ENCODE results near the gene CBX5.
"Not testable (repeated sequence)": the region's sequence is repeated elsewhere in the genome, so short reads cannot be mapped to it uniquely, and the experiment has no call there.

Gene CBX5

DNA sequence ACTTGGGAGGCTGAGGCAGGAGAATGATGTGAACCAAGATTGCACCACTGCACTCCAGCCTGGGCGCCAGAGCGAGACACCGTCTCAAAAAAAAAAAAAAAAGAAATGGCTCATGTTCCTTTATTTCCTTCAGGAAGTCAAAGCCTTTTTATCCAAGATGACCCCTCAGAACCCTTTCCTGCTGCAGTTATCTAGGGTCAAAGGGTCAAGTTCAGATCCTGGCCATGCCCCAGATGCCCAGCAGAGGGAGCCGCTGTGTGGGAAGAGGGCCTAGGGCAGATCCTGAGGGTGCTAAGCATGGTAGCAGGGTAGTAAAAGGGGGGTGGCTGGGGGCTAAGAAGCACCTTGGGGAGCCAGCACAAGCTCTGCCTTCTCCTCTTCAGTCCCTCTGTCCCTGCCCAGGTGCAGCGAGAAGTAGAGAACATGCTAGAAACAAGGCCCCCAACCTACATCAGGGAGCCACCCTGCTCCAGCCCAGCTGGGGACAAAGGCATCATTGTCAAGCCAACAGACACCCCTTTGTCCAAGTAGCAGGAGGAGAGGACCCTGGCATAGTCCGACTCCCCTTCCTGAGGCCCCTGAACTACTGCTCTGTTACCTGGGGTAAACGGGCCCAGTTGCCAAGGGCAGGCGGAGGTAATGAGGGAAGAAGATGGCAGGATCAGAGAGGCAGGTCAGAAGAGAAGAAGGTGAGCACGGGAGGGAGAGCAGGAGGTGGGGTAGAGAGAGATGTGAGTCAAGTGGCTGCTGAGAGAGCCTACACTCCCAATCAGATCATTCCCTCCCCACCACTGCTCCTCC is 14.4 kb upstream of the CBX5 start:
- peak; percentile 24 for DNase-seq (ENCODE audit: low read depth)

- no peak for DNase-seq (ENCODE audit: low read depth)
These were observed 13.0 kb upstream of the CBX5 start for GRCh38 chr12:54292931-54293241.

DNA sequence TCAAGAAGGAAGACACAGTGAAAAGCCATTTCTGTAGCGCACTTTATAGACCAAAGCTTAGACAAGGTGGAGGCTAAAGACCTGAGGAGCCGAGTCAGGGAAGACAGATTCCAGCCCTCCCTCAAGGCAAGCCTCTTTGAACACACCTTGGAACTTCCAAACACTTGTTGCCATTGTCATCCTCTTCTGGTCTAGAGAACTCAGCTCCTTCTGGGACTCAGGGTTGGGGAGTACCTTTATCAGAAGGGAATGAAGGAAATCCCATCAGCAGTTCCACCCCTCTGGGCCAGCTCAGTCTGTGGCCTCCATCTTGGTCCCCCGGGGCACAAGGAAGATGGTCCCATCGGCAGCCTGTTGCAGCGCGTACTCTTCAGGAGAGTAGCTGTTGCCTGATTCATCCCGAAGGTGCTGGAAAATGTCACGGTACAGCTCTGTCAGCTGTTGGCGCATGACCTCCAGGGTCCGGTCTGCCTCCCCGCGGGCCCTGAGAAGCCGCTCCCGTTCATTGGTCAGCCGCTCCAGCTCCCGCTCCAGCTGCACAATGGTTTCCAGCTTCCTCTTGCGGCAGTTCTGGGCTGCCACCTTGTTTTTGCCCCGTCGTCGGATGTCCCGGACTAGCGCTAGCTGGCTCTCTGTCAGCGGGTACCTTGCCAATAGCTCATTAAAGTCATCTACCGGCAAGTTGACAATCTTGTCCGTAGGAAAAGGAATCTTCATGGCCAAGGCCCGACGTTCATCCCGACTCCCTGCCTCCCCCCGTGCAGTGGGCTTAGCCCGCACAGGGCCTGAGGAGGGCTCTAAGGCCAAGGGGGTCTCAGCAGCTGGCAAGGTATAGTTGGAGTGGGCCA is 12.4 kb upstream of the CBX5 start:
- no peak for DNase-seq (ENCODE audit: low read depth)

DNA sequence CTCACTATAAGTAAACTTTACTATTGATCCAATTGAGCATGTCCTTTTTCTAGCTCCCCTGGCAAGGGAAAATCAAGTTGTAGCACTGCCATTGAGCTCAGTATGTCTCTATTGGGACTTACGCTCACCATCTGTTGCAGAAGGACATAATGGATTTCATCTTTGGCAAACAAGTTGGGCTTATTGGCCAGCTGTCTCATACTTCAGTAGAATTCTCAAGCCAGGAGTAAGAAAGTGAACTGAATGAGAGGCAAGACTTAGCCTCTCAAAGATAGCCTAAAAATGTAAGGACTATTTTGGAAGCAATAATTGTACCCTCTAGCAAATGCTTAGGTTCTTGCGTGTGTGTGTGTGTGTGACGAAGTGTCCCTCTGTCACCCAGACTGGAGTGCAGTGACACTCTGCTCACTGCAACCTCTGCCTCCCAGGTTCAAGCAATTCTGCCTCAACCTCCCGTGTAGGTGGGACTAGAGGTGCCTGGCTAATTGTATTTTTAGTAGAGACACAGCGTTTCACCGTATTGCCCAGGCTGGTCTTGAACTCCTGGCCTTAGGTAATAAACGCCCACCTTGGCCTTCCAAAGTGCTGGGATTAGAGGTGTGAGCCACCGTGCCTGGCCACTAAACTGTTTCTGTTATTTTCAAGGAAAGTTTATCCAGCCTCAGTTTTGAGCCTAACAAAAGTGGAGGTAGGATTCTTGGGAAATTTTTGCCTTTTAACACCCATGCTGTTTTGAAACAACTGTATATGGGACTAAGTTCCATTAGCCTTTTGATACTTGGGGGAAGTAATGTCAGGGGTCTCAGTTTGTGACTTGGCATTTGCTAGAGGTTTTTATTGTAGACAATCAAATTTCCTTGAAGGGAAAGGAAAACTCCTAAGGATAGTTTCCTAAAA is 7.6 kb upstream of the CBX5 start:
- no peak for DNase-seq (ENCODE audit: low read depth)

DNA sequence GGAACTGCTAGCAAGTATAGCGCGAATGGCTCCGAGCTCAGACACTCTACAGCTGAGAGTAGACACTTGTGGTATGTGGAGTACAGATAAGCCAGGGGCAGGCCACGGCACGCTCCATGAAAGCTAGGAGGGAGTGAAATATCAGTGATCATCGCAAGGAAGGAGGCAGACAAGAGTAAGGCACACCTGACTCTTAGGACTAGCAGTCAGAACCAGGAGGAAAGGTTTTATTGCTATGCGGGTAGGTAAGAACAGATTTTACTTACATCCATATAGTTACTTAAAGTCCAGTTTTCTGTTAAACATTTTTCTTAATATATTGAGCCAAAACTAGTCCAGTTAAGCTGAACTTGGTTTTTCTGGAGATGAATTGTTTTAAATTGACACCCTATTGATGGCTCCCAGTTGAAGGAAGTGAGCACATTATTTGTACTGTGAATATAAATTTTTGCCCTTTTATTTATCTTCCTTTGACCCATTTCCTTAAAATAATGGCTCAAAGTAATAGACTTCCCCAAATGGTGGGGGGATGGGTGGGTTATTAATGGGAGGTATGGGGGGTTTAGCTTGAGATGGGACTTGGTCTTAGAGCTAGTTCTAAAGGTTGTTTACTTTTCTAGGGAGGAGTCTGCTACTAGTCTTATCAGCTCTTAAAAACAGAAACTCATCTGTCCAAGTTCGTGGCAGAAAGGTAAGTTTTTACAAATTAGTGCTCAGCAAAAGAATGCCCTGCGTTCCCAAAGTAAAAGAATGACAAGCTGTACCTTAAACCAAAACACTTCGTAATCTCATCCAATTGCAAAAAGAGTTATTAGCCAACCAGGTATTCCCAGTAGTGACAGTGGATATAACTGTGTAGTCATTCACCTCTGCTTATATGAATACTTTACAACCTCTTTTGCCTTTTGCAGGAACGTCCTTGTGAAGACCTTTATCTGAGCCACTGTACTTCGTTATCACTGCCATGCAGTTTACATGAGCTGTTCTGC is 6.4 kb upstream of the CBX5 start:
- DNase-seq (ENCODE audit: low read depth), result no peak

DNA sequence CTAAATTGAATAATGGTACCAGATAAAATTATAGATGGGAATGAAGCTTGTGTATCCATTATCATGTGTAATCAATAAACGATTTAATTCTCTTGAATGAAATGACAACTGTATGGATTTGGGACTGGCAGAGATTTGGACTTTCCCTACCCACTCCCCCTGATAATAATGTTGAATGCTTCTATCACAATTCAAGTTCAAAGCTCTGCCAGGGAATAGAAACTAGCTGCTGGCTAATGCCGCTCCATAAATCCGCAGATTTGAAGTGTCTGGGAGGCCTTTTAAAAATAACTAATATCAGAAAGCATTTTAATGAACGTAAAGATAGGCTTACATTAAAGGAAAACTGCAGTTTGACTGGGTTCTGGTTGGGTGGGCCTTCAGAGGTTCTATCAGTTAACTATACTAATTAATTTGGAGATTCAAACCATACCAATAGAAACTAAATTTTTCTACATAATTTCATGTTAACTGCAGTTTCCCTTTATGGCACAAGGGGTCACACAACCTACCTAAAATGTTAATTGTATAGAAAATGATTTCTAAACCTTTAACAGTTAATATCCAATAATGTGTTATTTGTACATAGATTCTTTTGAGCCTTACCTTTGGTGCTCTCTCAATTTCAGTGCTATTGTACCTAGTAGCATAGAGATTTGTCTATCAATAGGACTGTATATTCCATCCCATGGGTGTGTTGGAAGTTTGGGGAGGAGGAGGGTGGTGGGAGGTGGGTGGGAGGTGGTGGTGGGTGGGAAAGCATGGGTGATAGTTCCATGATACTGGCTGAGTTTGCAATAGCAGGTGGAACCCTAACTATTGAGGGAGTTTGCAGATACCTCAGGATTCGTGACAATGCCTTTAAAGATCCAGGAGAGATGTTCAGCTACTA is 5.5 kb upstream of the CBX5 start:
- DNase-seq (ENCODE audit: low read depth), result no peak

DNA sequence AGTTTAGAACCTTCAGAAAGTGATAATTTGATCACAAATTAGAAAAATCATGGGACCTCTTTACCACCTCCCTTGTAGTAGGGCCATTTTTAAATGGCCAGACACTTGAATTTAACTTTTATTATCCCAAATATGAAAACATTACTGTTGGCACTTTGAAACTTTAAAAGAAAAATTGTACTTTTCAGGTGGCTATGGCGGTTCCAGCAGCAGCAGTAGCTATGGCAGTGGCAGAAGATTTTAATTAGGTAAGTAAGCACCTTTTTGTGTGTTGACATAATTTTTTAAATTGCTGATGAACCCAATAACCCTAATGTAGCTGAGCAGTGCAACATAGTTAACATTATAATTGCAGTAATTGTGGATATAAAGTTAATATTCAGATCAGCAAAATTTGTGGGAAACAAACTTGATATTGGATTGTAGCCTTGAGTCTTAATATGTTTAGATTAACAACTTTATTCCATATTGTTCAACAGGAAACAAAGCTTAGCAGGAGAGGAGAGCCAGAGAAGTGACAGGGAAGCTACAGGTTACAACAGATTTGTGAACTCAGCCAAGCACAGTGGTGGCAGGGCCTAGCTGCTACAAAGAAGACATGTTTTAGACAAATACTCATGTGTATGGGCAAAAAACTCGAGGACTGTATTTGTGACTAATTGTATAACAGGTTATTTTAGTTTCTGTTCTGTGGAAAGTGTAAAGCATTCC is 4.3 kb upstream of the CBX5 start:
- DNase-seq (ENCODE audit: low read depth), result not testable (repeated sequence)

DNA sequence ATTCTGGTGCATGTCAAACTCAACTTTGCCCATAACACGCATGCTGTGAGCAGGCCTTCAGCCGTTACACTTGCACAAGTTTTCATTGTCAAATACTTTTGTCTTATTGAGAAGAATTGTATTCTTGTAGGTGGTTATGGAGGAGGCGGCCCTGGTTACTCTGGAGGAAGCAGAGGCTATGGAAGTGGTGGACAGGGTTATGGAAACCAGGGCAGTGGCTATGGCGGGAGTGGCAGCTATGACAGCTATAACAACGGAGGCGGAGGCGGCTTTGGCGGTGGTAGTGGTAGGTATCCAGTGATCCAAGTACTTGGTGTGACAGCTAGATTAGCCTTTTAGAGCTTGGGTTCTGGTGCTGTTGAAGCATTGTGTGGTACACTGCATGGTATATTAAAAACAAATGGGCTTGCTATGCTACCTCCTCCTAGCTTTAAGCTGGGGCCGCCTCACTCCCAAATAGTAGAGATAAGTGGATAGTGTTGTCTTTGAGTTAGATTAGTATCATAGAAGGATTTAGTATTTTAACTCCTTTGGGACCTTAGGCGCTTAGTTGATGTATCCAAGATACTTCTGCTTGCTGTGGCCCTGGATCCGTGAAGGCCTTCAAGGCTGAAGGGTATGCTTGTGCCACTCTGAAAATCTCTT is 3.1 kb upstream of the CBX5 start:
- no peak for DNase-seq (ENCODE audit: low read depth)

- not testable (repeated sequence) for DNase-seq (ENCODE audit: low read depth)
These were observed 1.8 kb upstream of the CBX5 start for GRCh38 chr12:54281694-54282093.

GRCh38 chr12:54281261-54281638 is 1.3 kb upstream of the CBX5 start:
- not testable (repeated sequence) for DNase-seq (ENCODE audit: low read depth)

- peak; percentile 100 for DNase-seq (ENCODE audit: low read depth)
These were observed 742 bp upstream of the CBX5 start, which contains the start of gene HNRNPA1 for GRCh38 chr12:54280468-54281260. TSS of gene HNRNPA1 (plus strand) at chr12:54280726. CDS start at chr12:54280808, 82 bp downstream.

DNA sequence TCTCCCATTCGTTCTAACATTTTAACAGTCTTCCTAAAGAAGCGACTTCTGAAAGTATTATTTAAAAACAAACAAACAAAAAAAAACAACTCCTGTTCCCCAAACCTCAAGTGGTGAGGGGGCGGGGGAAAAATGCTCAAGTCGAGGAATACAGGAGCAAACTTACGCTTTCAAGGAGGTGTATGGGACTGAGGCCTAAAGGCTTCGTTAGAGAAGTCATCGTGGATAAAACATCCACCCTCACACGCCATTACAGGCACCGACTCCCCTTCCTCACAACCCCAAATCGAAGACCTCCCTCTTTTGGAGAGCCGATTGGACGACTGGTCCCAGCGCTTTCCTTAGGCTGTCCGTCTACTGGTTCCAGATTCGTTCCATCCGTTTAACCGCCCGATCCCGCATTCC is 693 bp downstream of the CBX5 start:
- DNase-seq (ENCODE audit: low read depth), result no peak

DNA sequence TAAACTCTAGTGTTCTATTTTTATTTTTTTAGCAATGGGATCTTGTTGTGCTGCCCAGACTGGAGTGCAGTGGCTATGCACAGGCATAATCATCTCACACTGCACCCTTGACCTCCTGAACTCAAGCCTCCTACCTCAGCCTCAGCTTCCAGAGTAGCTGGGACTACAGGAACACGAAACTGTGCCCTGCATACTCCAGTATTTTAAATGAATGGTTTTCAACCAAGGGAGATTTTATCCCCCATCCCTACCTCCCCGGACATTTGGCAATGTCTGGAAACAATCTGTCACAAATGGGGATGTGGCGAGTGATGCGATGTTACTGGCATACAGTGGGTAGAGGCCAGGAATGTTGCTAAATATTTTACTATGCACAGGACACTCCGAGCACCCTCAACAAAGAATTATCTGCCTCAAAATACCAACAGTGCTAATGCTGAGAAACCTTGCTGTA is 2.1 kb downstream of the CBX5 start:
- DNase-seq (ENCODE audit: low read depth), result peak; percentile 35

- no peak for DNase-seq (ENCODE audit: low read depth)
These were observed 3.6 kb downstream of the CBX5 start for GRCh38 chr12:54276368-54276767.

DNA sequence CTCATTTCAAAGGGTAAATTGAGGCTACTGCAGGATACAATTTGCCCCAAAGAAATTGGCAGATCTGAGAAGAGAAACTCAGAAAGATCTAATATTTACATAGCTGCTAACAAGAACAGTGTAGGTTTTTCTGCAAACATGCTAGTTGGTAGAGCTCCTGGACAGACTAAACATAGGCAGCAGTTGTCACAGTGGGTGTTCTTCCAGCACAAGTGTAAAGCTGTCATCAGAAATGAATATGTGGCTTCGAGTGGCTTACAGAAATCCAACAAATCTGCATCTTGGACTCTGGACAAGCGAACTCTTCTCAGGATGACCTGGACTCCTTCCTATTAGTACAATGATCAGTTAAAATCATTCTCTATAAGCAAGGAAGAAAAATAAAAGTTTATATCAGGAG is 5.9 kb downstream of the CBX5 start:
- no peak for DNase-seq (ENCODE audit: low read depth)

GRCh38 chr12:54272214-54272613 is 7.7 kb downstream of the CBX5 start:
- DNase-seq (ENCODE audit: low read depth), result no peak

DNA sequence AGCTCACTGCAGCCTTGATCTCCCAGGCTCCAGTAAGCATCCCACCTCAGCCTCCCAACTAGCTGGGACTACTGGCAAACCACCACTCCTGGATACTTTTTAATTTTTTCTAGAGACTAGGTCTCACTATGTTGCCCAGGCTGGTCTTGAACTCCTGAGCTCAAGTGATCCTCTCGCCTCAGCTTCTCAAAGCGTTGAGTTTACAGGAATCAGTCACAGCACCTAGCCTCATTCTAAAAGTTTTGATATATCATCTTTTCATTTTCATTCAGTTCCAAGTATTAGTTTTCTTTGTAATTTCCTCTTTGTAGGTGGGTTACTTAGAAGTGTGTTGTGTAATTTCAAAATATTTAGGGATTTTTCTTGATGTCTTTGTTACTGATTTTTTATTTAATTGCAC is 9.6 kb downstream of the CBX5 start:
- no peak for DNase-seq (ENCODE audit: low read depth)

- DNase-seq (ENCODE audit: low read depth), result no peak
These were observed 13.1 kb downstream of the CBX5 start for GRCh38 chr12:54266852-54267251.

Data from iris pigment epithelial cell (primary cell).